Germinal center (tissue), 1 donor: ENCODE data around the gene PTP4A2.
"Not testable (repeated sequence)": the region's sequence is repeated elsewhere in the genome, so short reads cannot be mapped to it uniquely, and the experiment has no call there.

Source experiments
- DNase-seq: peaks from one replicate; pipeline ENCODE4 v3.0.0; 2012; ENCODE audit warnings: mixed read lengths, low spot score

Gene PTP4A2

GRCh38 chr1:31949862-31950261 lies 11.7 kb upstream of the PTP4A2 start:
- DNase-seq = no peak

- not testable (repeated sequence) for DNase-seq
Observed at GRCh38 chr1:31945677-31946076, 7.5 kb upstream of the PTP4A2 start.

GRCh38 chr1:31944205-31945089 lies 6.3 kb upstream of the PTP4A2 start:
- DNase-seq = peak; percentile 89

GRCh38 chr1:31943546-31944184 lies 5.5 kb upstream of the PTP4A2 start:
- DNase-seq = no peak

GRCh38 chr1:31942061-31942460 lies 3.9 kb upstream of the PTP4A2 start:
- DNase-seq = not testable (repeated sequence)

- DNase-seq = peak; percentile 67
Observed at GRCh38 chr1:31939484-31940329, 1.5 kb upstream of the PTP4A2 start.

GRCh38 chr1:31937300-31938183 lies 626 bp downstream of the PTP4A2 start:
- DNase-seq = peak; percentile 76

- no peak for DNase-seq
Observed at GRCh38 chr1:31936981-31937299, 1.2 kb downstream of the PTP4A2 start.

GRCh38 chr1:31936278-31936980 lies 1.7 kb downstream of the PTP4A2 start:
- no peak for DNase-seq

GRCh38 chr1:31934706-31935629 lies 3.2 kb downstream of the PTP4A2 start:
- no peak for DNase-seq

GRCh38 chr1:31932491-31933316 lies 5.5 kb downstream of the PTP4A2 start:
- no peak for DNase-seq

GRCh38 chr1:31931593-31932225 lies 6.5 kb downstream of the PTP4A2 start:
- no peak for DNase-seq

GRCh38 chr1:31930836-31931592 lies 7.2 kb downstream of the PTP4A2 start:
- no peak for DNase-seq

- DNase-seq = no peak
Observed at GRCh38 chr1:31927661-31927980, 10.5 kb downstream of the PTP4A2 start.

- DNase-seq = no peak
Observed at GRCh38 chr1:31926853-31927660, 11.1 kb downstream of the PTP4A2 start.

GRCh38 chr1:31926252-31926651 lies 11.9 kb downstream of the PTP4A2 start:
- DNase-seq = no peak

GRCh38 chr1:31925824-31926223 lies 12.3 kb downstream of the PTP4A2 start:
- not testable (repeated sequence) for DNase-seq
